K562 (cell line): ENCODE data around the gene LRRC41. TPM values are rescaled to one million over a fixed set of nuclear protein-coding genes. Genes with fewer than 3 reads are reported as not detected.

Experiments used
- ADNP ChIP-seq: fragments of 200-800 bp; sonication (Bioruptor generic); IDR thresholded peaks from 2 replicates; pipeline ENCODE4 v1.6.1; 2016; ENCODE audit warnings: missing genetic modification characterization, missing compliant biosample characterization
- AFF4 ChIP-seq: sonication (generic); formaldehyde crosslinking; IDR thresholded peaks from 2 replicates; pipeline ENCODE4 v1.8.0; 2023; ENCODE audit warnings: mild to moderate bottlenecking, missing genetic modification reagents
- ATF6 ChIP-seq: sonication (generic); formaldehyde crosslinking; IDR thresholded peaks from 2 replicates; pipeline ENCODE4 v1.4.0; 2020; ENCODE audit warnings: mild to moderate bottlenecking, missing genetic modification reagents
- CBFA2T2 ChIP-seq: fragments of 450-650 bp; conservative IDR thresholded peaks from 2 replicates; pipeline ENCODE4 v1.6.1; 2017; ENCODE audit warnings: mild to moderate bottlenecking
- CBFA2T3 ChIP-seq: fragments of 450-650 bp; IDR thresholded peaks from 2 replicates; pipeline ENCODE4 v1.6.1; 2017
- CHD2 ChIP-seq: IDR thresholded peaks from 2 replicates; pipeline ENCODE4 v1.6.1; 2011; ENCODE audit warnings: low read depth, low read length
- CREM ChIP-seq: IDR thresholded peaks from 2 replicates; pipeline ENCODE4 v1.6.1; 2014; ENCODE audit warnings: antibody characterized with exemption, low read depth
- EP400 ChIP-seq: fragments of 450-650 bp; IDR thresholded peaks from 2 replicates; pipeline ENCODE4 v1.6.1; 2017; ENCODE audit warnings: antibody characterized with exemption, mild to moderate bottlenecking, moderate library complexity
- EZH2 ChIP-seq: IDR thresholded peaks from 2 replicates; pipeline ENCODE4 v1.6.1; 2012; ENCODE audit warnings: low read depth, mild to moderate bottlenecking, inconsistent platforms, low read length, borderline replicate concordance
- FOXA3 ChIP-seq, 2 experiments: fragments of 450-650 bp in 1 of 2; sonication (generic) in 1 of 2; formaldehyde crosslinking; IDR thresholded peaks in 1 of 2; conservative IDR thresholded peaks in 1 of 2; 2 replicates each; pipeline versions ENCODE4 v1.4.0 to v1.8.0; 2020 to 2022; ENCODE audit warnings: mild to moderate bottlenecking in 2 of 2, missing genetic modification reagents in 1 of 2
- IFI16 ChIP-seq: fragments of 250-450 bp; sonication (Bioruptor Pico); IDR thresholded peaks from 2 replicates; pipeline ENCODE4 v2.1.2; 2022; ENCODE audit warnings: mild to moderate bottlenecking, inconsistent platforms
- PHB ChIP-seq: fragments of 250-450 bp; sonication (Bioruptor Pico); IDR thresholded peaks from 2 replicates; pipeline ENCODE4 v1.5.0; 2021
- POLR2G ChIP-seq: fragments of 200-400 bp; formaldehyde crosslinking; IDR thresholded peaks from 2 replicates; pipeline ENCODE4 v1.6.1; 2017; ENCODE audit warnings: low read depth, mild to moderate bottlenecking, antibody characterized with exemption, low read length, moderate library complexity
- SPI1 ChIP-seq: IDR thresholded peaks from 2 replicates; pipeline ENCODE4 v1.6.1; 2011; ENCODE audit warnings: low read depth, low read length, control low read depth, borderline replicate concordance
- TFAP4 ChIP-seq: sonication (generic); formaldehyde crosslinking; IDR thresholded peaks from 2 replicates; pipeline ENCODE4 v1.8.0; 2022; ENCODE audit warnings: missing genetic modification reagents, mild to moderate bottlenecking, moderate library complexity, borderline replicate concordance
- ZNF280A ChIP-seq: fragments of 450-650 bp; IDR thresholded peaks from 2 replicates; pipeline ENCODE4 v1.6.1; 2018; ENCODE audit warnings: mild to moderate bottlenecking, low read depth; ENCODE audit not compliant: partially characterized antibody
- ZNF324 ChIP-seq: fragments of 250-450 bp; sonication (Bioruptor Pico); IDR thresholded peaks from 2 replicates; pipeline ENCODE4 v1.4.0; 2020; ENCODE audit warnings: mild to moderate bottlenecking
- ZNF445 ChIP-seq: fragments of 250-450 bp; sonication (Bioruptor Pico); IDR thresholded peaks from 2 replicates; pipeline ENCODE4 v1.4.0; 2020; ENCODE audit warnings: low read depth, mild to moderate bottlenecking, moderate library complexity
- polyA plus RNA-seq, 8 experiments: library from polyadenylated mRNA; depleted of rRNA in 4 of 8; stranded (reverse) in 5 of 8; unstranded in 3 of 8; fragments of >200 nt; fragmentation: Nextera tagmentation in 2 of 8; fragmentation: Illumina TruSeq in 1 of 8; extraction: Ambion mirVana in 2 of 8; extraction: Trizol in 1 of 8; gene quantifications; 2 replicates each; pipeline versions ENCODE4 v1.2.1 to v1.2.3, GENCODE V29; 2011 to 2014; ENCODE audit warnings: inconsistent platforms in 1 of 8, missing spikeins in 1 of 8
- total RNA-seq, 7 experiments: library from RNA; depleted of rRNA in 6 of 7; stranded (reverse); fragments of >200 nt in 6 of 7; fragmentation: Illumina TruSeq in 2 of 7; extraction: Trizol in 2 of 7; gene quantifications; 2 replicates each; pipeline versions ENCODE4 v1.2.1 to v1.2.3, GENCODE V29; 2011 to 2021; ENCODE audit warnings: low replicate concordance in 1 of 7

Gene LRRC41
- total and polyA plus RNA-seq, 9 of the 15 experiments (the other 6 are each of a cell fraction or from before 2014, with no cell fraction given): 10.5 to 64.7 (median 44.2) TPM

- TF ChIP-seq SPI1: 0 out of 2 replicates have a peak, but pooled peaks have one; percentile 14
- TF ChIP-seq TFAP4 (CRISPR knock-in tag): peak; percentile 75; the same call in 1 of the 2 replicates
- peak; percentile 63; the same call in 1 of the 2 replicates for TF ChIP-seq POLR2G
- no peak for TF ChIP-seq ZNF324 (CRISPR knock-in tag)
- TF ChIP-seq CBFA2T2: 0 out of 2 replicates have a peak, but pooled peaks have one; percentile 8
- no peak for TF ChIP-seq ADNP (tag)
- TF ChIP-seq CHD2: no peak
- no peak for TF ChIP-seq CREM
- 0 out of 4 replicates have a peak, but pooled peaks have one; percentile 36 to 43 for TF ChIP-seq FOXA3 (CRISPR knock-in tag; conservative IDR thresholded peaks at IDR 0.05 in 1 of 2, IDR thresholded peaks at IDR 0.05 in 1 of 2)
- no peak for TF ChIP-seq EP400
- no peak for TF ChIP-seq ZNF445 (CRISPR knock-in tag)
- TF ChIP-seq ATF6 (CRISPR knock-in tag): no peak
- no peak for TF ChIP-seq ZNF280A
- no peak for TF ChIP-seq PHB (CRISPR knock-in tag)
- TF ChIP-seq CBFA2T3: peak; percentile 23
- TF ChIP-seq IFI16 (CRISPR knock-in tag): no peak
- TF ChIP-seq AFF4 (CRISPR knock-in tag): 0 out of 2 replicates have a peak, but pooled peaks have one; percentile 19
- no peak for TF ChIP-seq EZH2
Measured at GRCh38 chr1:46277658-46278373, 25.6 kb downstream of the LRRC41 start (continued).
